Measurements from ENCODE around the gene PPP1R9A. TPM values are rescaled to one million over a fixed set of nuclear protein-coding genes. Genes with fewer than 3 reads are reported as not detected.

PPP1R9A gene
- total RNA-seq, 1 donor from 2014 or later: 1.3 TPM

GRCh38 chr7:94909179-94909466, 1.7 kb downstream of the PPP1R9A start:
- ATAC-seq (ENCODE audit: low read depth): no peak
- Mint-ChIP-seq H3K9me3 (no peaks in the 10 kb centered on the region), H3K4me1 (peaks cover 15% of the 10 kb centered on the region), H3K4me3 (peak overlapping the region; percentile 71), H3K27me3 (peaks cover 45% of the 10 kb centered on the region), H3K27ac (no peak overlapping the region), H3K36me3 (ENCODE audit: low read depth) (no peaks in the 10 kb centered on the region)
- TF ChIP-seq CTCF (IDR thresholded peaks at IDR 0.05): no peak
- no peak for DNase-seq
- ChIA-PET CTCF (no interaction called here), POLR2A (no interaction called here)
- intact Hi-C loops (cut with micrococcal nuclease): loop anchor here (10.0 kb wide), 1 partner anchor 464 kb away; no protein-coding TSS in a partner anchor

- POLR2A ChIA-PET: no interaction called here
- Mint-ChIP-seq H3K36me3 (ENCODE audit: low read depth) (no peaks in the 10 kb centered on the region), H3K4me1 (peaks cover 11% of the 10 kb centered on the region), H3K9me3 (no peaks in the 10 kb centered on the region), H3K4me3 (no peak overlapping the region), H3K27me3 (peaks cover 42% of the 10 kb centered on the region), H3K27ac (no peak overlapping the region)
- ATAC-seq (ENCODE audit: low read depth): no peak
- CTCF ChIA-PET: no interaction called here
- intact Hi-C loops (cut with micrococcal nuclease): no loop called here
- no peak for DNase-seq
- no peak for TF ChIP-seq CTCF (IDR thresholded peaks at IDR 0.05)
Measured at GRCh38 chr7:94912085-94912484, 4.7 kb downstream of the PPP1R9A start.

- Mint-ChIP-seq H3K4me1 (peaks cover 8% of the 10 kb centered on the region), H3K27ac (no peak overlapping the region), H3K27me3 (peaks cover 37% of the 10 kb centered on the region), H3K9me3 (no peaks in the 10 kb centered on the region), H3K4me3 (no peak overlapping the region), H3K36me3 (ENCODE audit: low read depth) (no peaks in the 10 kb centered on the region)
- intact Hi-C loops (cut with micrococcal nuclease): no loop called here
- no peak for ATAC-seq (ENCODE audit: low read depth)
- DNase-seq: no peak
- ChIA-PET POLR2A (no interaction called here), CTCF (no interaction called here)
- no peak for TF ChIP-seq CTCF (IDR thresholded peaks at IDR 0.05)
Measured at GRCh38 chr7:94913391-94913790, 6.0 kb downstream of the PPP1R9A start.

GRCh38 chr7:94921911-94922310, 14.5 kb downstream of the PPP1R9A start:
- H3K4me1 Mint-ChIP-seq: peaks cover 17% of the 10 kb centered on the region
- POLR2A ChIA-PET: no interaction called here
- H3K4me3 Mint-ChIP-seq: no peak overlapping the region
- intact Hi-C loops (cut with micrococcal nuclease): no loop called here
- no peak overlapping the region for H3K27ac Mint-ChIP-seq
- ATAC-seq (ENCODE audit: low read depth) (no peak), DNase-seq (no peak)
- H3K27me3 Mint-ChIP-seq: no peaks in the 10 kb centered on the region
- H3K9me3 Mint-ChIP-seq: no peaks in the 10 kb centered on the region
- no peak for TF ChIP-seq CTCF (IDR thresholded peaks at IDR 0.05)
- CTCF ChIA-PET: no interaction called here
- H3K36me3 Mint-ChIP-seq (ENCODE audit: low read depth): no peaks in the 10 kb centered on the region

GRCh38 chr7:94922457-94922856, 15.1 kb downstream of the PPP1R9A start:
- ChIA-PET POLR2A (no interaction called here), CTCF (no interaction called here)
- no peaks in the 10 kb centered on the region for H3K27me3 Mint-ChIP-seq
- H3K36me3 Mint-ChIP-seq (ENCODE audit: low read depth): no peaks in the 10 kb centered on the region
- no peak overlapping the region for H3K4me3 Mint-ChIP-seq
- no peak for DNase-seq
- H3K27ac Mint-ChIP-seq: no peak overlapping the region
- no peak for ATAC-seq (ENCODE audit: low read depth)
- no peak for TF ChIP-seq CTCF (IDR thresholded peaks at IDR 0.05)
- intact Hi-C loops (cut with micrococcal nuclease): no loop called here
- H3K9me3 Mint-ChIP-seq: no peaks in the 10 kb centered on the region
- H3K4me1 Mint-ChIP-seq: peaks cover 17% of the 10 kb centered on the region

Measured in activated B cell treated with CpG ODN at 0.5 μM for 24 hours (primary cell).